ENCODE data around the gene SFXN5.

DNA sequence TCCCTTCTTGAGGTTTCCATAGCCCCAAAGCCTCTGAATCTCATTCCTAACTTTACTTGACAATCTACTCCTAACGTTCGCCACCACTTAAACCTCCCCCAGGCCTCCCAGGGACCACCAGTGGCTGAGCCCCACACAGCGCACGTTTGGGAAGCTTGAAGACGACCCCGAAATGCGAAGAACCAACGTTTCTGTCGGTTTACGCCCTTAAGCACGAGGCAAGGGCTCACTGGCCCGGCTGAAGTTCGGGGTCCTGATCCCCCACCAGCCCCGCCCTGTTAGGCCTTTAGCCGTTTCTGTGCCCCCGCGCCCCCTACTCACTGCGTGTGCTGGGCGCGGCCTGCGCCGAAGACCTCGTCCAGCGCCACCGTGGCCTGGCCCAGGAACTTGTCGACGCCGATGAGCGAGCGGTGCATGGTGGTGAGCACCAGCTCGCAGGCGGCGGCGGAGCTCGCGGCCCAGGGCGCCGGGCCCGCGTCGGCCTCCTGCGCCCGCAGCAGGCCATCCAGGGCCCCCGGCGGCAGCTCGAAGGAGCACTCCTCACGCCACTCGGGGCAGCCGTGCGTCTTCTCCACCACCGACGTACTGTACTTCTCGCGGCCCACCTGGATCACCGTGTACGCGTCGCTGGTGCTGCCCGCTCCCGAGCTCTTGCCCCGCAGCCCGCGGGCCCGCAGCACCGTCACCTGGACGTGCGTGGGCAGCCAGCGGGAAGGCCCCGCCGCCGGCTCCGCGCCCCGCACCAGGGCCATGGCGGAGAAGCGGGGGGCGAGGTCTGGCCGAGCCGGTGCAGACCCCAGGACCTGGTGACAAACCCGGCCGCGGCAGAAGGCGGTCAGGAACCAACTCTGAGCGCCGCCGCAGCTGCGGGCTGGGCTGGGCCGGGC, 40.8 kb upstream of the SFXN5 start:
- TF ChIP-seq POLR2A (IDR thresholded peaks at IDR 0.05; ENCODE audit: low read depth, low read length) (no peak; the same call in 1 of the 2 replicates), RAD21 (IDR thresholded peaks at IDR 0.05; ENCODE audit: low read length) (no peak), SMC3 (IDR thresholded peaks at IDR 0.05; ENCODE audit: low read depth, low read length) (no peak), BHLHE40 (IDR thresholded peaks at IDR 0.05; ENCODE audit: low read depth, low read length) (no peak), CEBPB (IDR thresholded peaks at IDR 0.05; ENCODE audit: low read depth, low read length) (no peak), RCOR1 (IDR thresholded peaks at IDR 0.05; ENCODE audit: insufficient replicate concordance, low read length) (no peak), MAZ (IDR thresholded peaks at IDR 0.05; ENCODE audit: borderline replicate concordance, low read depth, low read length) (no peak; the same call in 1 of the 2 replicates), NFE2L2 (IDR thresholded peaks at IDR 0.05; ENCODE audit: low read depth, low read length) (no peak), CHD1 (IDR thresholded peaks at IDR 0.05; ENCODE audit: low read depth, low read length) (no peak; the same call in 1 of the 2 replicates), MXI1 (IDR thresholded peaks at IDR 0.05; ENCODE audit: borderline replicate concordance, low read depth, low read length) (no peak)
- TF ChIP-seq, protein P1, sequence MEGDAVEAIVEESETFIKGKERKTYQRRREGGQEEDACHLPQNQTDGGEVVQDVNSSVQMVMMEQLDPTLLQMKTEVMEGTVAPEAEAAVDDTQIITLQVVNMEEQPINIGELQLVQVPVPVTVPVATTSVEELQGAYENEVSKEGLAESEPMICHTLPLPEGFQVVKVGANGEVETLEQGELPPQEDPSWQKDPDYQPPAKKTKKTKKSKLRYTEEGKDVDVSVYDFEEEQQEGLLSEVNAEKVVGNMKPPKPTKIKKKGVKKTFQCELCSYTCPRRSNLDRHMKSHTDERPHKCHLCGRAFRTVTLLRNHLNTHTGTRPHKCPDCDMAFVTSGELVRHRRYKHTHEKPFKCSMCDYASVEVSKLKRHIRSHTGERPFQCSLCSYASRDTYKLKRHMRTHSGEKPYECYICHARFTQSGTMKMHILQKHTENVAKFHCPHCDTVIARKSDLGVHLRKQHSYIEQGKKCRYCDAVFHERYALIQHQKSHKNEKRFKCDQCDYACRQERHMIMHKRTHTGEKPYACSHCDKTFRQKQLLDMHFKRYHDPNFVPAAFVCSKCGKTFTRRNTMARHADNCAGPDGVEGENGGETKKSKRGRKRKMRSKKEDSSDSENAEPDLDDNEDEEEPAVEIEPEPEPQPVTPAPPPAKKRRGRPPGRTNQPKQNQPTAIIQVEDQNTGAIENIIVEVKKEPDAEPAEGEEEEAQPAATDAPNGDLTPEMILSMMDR (conservative IDR thresholded peaks at IDR 0.05; ENCODE audit: low read depth, low read length): no peak; the same call in 1 of the 2 replicates
- TF ChIP-seq, protein P2, sequence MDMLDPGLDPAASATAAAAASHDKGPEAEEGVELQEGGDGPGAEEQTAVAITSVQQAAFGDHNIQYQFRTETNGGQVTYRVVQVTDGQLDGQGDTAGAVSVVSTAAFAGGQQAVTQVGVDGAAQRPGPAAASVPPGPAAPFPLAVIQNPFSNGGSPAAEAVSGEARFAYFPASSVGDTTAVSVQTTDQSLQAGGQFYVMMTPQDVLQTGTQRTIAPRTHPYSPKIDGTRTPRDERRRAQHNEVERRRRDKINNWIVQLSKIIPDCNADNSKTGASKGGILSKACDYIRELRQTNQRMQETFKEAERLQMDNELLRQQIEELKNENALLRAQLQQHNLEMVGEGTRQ (IDR thresholded peaks at IDR 0.05; ENCODE audit: low read depth, low read length): no peak

Measured in IMR-90 (cell line).